ENCODE results near the gene CHMP2A. TPM values are rescaled to one million over a fixed set of nuclear protein-coding genes. Genes with fewer than 3 reads are reported as not detected.

Gene CHMP2A
- total RNA-seq, 1 experiment from 2014 or later = 109 TPM

- TF ChIP-seq FOXP4 (CRISPR knock-in tag; IDR thresholded peaks at IDR 0.05) (no peak; the same call in 1 of the 2 replicates), TCF7 (CRISPR knock-in tag; IDR thresholded peaks at IDR 0.05; ENCODE audit: low read depth) (peak; percentile 49; the same call in 1 of the 2 replicates), MLX (CRISPR knock-in tag; IDR thresholded peaks at IDR 0.05) (0 out of 2 replicates have a peak, but pooled peaks have one; percentile 30), ZNF232 (CRISPR knock-in tag; IDR thresholded peaks at IDR 0.05) (peak; percentile 79; the same call in 1 of the 2 replicates), ZMAT4 (CRISPR knock-in tag; IDR thresholded peaks at IDR 0.05) (0 out of 2 replicates have a peak, but pooled peaks have one; percentile 4), ZNF138 (CRISPR knock-in tag; conservative IDR thresholded peaks at IDR 0.05) (0 out of 2 replicates have a peak, but pooled peaks have one; percentile 38), GABPB1 (CRISPR knock-in tag; IDR thresholded peaks at IDR 0.05) (peak; percentile 97), OVOL2 (CRISPR knock-in tag; IDR thresholded peaks at IDR 0.05; ENCODE audit: borderline replicate concordance) (no peak), SMAD4 (CRISPR knock-in tag; IDR thresholded peaks at IDR 0.05) (0 out of 2 replicates have a peak, but pooled peaks have one; percentile 41), CREB1 (CRISPR knock-in tag; IDR thresholded peaks at IDR 0.05) (peak; percentile 92; the same call in 1 of the 2 replicates)
- TF ChIP-seq, protein P1, sequence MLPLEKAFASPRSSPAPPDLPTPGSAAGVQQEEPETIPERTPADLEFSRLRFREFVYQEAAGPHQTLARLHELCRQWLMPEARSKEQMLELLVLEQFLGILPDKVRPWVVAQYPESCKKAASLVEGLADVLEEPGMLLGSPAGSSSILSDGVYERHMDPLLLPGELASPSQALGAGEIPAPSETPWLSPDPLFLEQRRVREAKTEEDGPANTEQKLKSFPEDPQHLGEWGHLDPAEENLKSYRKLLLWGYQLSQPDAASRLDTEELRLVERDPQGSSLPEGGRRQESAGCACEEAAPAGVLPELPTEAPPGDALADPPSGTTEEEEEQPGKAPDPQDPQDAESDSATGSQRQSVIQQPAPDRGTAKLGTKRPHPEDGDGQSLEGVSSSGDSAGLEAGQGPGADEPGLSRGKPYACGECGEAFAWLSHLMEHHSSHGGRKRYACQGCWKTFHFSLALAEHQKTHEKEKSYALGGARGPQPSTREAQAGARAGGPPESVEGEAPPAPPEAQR (CRISPR knock-in tag; IDR thresholded peaks at IDR 0.05) = no peak
- TF ChIP-seq, protein P2, sequence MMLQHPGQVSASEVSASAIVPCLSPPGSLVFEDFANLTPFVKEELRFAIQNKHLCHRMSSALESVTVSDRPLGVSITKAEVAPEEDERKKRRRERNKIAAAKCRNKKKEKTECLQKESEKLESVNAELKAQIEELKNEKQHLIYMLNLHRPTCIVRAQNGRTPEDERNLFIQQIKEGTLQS (CRISPR knock-in tag; conservative IDR thresholded peaks at IDR 0.05) = peak; percentile 70
- TF ChIP-seq, protein P3, sequence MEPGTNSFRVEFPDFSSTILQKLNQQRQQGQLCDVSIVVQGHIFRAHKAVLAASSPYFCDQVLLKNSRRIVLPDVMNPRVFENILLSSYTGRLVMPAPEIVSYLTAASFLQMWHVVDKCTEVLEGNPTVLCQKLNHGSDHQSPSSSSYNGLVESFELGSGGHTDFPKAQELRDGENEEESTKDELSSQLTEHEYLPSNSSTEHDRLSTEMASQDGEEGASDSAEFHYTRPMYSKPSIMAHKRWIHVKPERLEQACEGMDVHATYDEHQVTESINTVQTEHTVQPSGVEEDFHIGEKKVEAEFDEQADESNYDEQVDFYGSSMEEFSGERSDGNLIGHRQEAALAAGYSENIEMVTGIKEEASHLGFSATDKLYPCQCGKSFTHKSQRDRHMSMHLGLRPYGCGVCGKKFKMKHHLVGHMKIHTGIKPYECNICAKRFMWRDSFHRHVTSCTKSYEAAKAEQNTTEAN (CRISPR knock-in tag; IDR thresholded peaks at IDR 0.05) = no peak; the same call in 1 of the 2 replicates
These were observed 35.3 kb downstream of the CHMP2A start, which contains the start of gene ZBTB45 (continued) for GRCh38 chr19:58519355-58520256.

DNA sequence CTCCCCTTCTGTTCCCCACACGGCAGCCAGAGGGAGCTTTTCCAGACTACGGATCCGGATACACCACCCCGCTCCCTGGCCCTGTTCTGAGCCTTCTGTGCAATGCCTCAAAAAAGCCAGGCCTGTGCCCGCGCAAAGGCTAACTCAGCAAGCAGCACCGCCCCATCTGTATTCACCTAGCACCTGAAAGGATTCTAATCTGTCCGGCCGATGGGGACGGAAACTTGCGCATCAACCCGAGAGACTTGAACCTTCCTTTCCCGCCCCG lies 35.9 kb downstream of the CHMP2A start:
- POLR2A ChIA-PET = interaction anchor here (1.3 to 3.3 kb wide), 8 partner anchors 19 to 54 kb away, joined by 3 to 34 read pairs (median 10); partner anchors contain the start of genes CHMP2A, TRIM28 and UBE2M
- ATAC-seq (peak; percentile 41), DNase-seq (ENCODE audit: low spot score) (peak; percentile 80)
- H3K9me3 Mint-ChIP-seq = no peaks in the 10 kb centered on the region
- peaks cover 52% of the 10 kb centered on the region for H3K4me1 Mint-ChIP-seq
- CTCF ChIA-PET = interaction anchor here (0.6 to 6.5 kb wide), 29 partner anchors 9 to 497 kb away, joined by 3 to 60 read pairs (median 7); partner anchors contain the start of genes CHMP2A, RNF225, TRIM28 and UBE2M
- no peaks in the 10 kb centered on the region for H3K27me3 Mint-ChIP-seq (ENCODE audit: low read depth)
- H3K4me3 Mint-ChIP-seq = peak overlapping the region; percentile 97
- peaks cover 5% of the 10 kb centered on the region for H3K36me3 Mint-ChIP-seq
- TF ChIP-seq ZNF396 (CRISPR knock-in tag; IDR thresholded peaks at IDR 0.05; ENCODE audit: borderline replicate concordance) (no peak), ETV6 (CRISPR knock-in tag; IDR thresholded peaks at IDR 0.05) (peak; percentile 5; the same call in 1 of the 2 replicates), E2F1 (CRISPR knock-in tag; IDR thresholded peaks at IDR 0.05) (no peak), RELA (CRISPR knock-in tag; IDR thresholded peaks at IDR 0.05; ENCODE audit: borderline replicate concordance) (0 out of 2 replicates have a peak, but pooled peaks have one; percentile 9), FOXP4 (CRISPR knock-in tag; IDR thresholded peaks at IDR 0.05) (0 out of 2 replicates have a peak, but pooled peaks have one; percentile 15)
- TF ChIP-seq, protein P4, sequence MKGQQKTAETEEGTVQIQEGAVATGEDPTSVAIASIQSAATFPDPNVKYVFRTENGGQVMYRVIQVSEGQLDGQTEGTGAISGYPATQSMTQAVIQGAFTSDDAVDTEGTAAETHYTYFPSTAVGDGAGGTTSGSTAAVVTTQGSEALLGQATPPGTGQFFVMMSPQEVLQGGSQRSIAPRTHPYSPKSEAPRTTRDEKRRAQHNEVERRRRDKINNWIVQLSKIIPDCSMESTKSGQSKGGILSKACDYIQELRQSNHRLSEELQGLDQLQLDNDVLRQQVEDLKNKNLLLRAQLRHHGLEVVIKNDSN (CRISPR knock-in tag; IDR thresholded peaks at IDR 0.05) = 0 out of 2 replicates have a peak, but pooled peaks have one; percentile 11
- peak overlapping the region; percentile 99 for H3K27ac Mint-ChIP-seq
